Erythroblast (primary cell): ENCODE measurements around the gene PRSS8.

Source experiments
- DNase-seq, 2 experiments: peaks; one replicate each; lab custom pipeline; 2025; lab: John Stamatoyannopoulos, UW
- GATA1 ChIP-seq: IDR thresholded peaks from 2 replicates; pipeline ENCODE4 v1.6.1; 2011; ENCODE audit warnings: low read depth, mild to moderate bottlenecking, control low read depth, low read length, moderate library complexity
- POLR2A ChIP-seq: IDR thresholded peaks from 2 replicates; pipeline ENCODE4 v1.6.1; 2011; ENCODE audit warnings: mild to moderate bottlenecking, low read length

PRSS8 gene

GRCh38 chr16:31090540-31090939, 45.0 kb downstream of the PRSS8 start:
- no peak for TF ChIP-seq POLR2A
- no peak for TF ChIP-seq GATA1
- no peak for DNase-seq

GRCh38 chr16:31089199-31089598, 46.3 kb downstream of the PRSS8 start:
- TF ChIP-seq GATA1 (no peak), POLR2A (no peak)
- no peak for DNase-seq

- DNase-seq, result no peak
- TF ChIP-seq GATA1, result no peak
Observed at GRCh38 chr16:31088459-31089183, 46.9 kb downstream of the PRSS8 start, which contains the start of gene PRSS53. TSS of gene PRSS53 (minus strand) at chr16:31088943. CDS start at chr16:31088809, 134 bp downstream.

- TF ChIP-seq POLR2A, result no peak
- no peak for TF ChIP-seq GATA1
- no peak for DNase-seq
Observed at GRCh38 chr16:31087971-31088370, 47.6 kb downstream of the PRSS8 start.

- DNase-seq, result no peak
- no peak for TF ChIP-seq POLR2A
- TF ChIP-seq GATA1, result no peak
Observed at GRCh38 chr16:31087481-31087880, 48.0 kb downstream of the PRSS8 start.

- no peak for DNase-seq
- TF ChIP-seq GATA1, result no peak
- TF ChIP-seq POLR2A, result no peak
Observed at GRCh38 chr16:31086629-31086906, 49.0 kb downstream of the PRSS8 start.

GRCh38 chr16:31085873-31086628, 49.5 kb downstream of the PRSS8 start:
- TF ChIP-seq GATA1, result no peak
- TF ChIP-seq POLR2A, result no peak
- DNase-seq, result no peak

- TF ChIP-seq GATA1 (no peak), POLR2A (no peak)
- no peak for DNase-seq
Observed at GRCh38 chr16:31085411-31085810, 50.1 kb downstream of the PRSS8 start.

- no peak for TF ChIP-seq GATA1
- peak; percentile 4 for TF ChIP-seq POLR2A
Observed at GRCh38 chr16:31084584-31085302, 50.8 kb downstream of the PRSS8 start.

GRCh38 chr16:31083981-31084380, 51.5 kb downstream of the PRSS8 start:
- DNase-seq, result no peak
- TF ChIP-seq GATA1 (no peak), POLR2A (no peak)

More at GRCh38 chr16:31084584-31085302, 50.8 kb downstream of the PRSS8 start:
- no peak for DNase-seq

GRCh38 chr16:31083556-31083955, 52.0 kb downstream of the PRSS8 start:
- DNase-seq, result no peak
- TF ChIP-seq GATA1 (no peak), POLR2A (no peak)

- TF ChIP-seq POLR2A, result no peak
- no peak for TF ChIP-seq GATA1
- no peak for DNase-seq
Observed at GRCh38 chr16:31083081-31083480, 52.4 kb downstream of the PRSS8 start.

- no peak for TF ChIP-seq GATA1
- TF ChIP-seq POLR2A, result no peak
- DNase-seq, result no peak
Observed at GRCh38 chr16:31082368-31083045, 53.0 kb downstream of the PRSS8 start.
